GM04504 (cell line): ENCODE results near the gene PRKN.
A peak's percentile ranks its signal among the peaks of the same experiment; 100 is the strongest.

ENCODE experiments used
- DNase-seq: peaks from one replicate; pipeline ENCODE4 v3.0.0-alpha.2; 2012; ENCODE audit warnings: low read depth

Gene PRKN

DNA sequence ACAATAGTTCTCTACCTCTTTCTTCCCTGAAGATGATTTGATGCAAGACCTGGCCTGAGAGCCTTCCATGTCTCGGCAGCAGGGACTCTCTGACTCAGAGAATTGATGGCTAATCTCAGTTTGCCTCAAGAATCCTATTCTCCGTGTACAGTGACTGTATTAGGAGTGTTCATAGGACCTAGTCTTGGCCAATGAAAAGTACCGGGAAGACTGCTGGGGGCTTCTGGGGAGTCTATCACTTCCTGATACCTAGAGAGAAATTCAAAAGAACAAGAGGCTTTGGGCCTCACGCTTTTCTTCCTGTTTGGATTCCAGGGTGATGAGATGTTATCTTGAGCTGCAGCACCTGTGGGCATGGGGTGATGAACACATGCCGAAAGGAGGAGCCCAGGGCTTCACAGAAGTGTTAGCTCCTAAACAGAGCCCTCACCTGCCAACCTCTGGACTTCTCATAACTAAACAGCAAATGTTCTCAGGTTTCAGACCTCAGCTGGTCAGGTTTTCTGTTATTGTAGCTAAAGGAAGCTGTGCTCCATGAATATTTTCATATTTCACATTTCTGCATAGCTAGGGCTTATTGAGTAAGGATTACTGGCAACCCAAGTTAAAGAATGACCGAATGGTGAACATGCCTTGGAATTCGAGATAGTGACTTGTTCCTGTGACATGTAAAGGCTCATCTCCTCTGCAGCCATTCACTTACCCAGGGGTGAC lies 1130.6 kb downstream of the PRKN start:
- no peak for DNase-seq

DNA sequence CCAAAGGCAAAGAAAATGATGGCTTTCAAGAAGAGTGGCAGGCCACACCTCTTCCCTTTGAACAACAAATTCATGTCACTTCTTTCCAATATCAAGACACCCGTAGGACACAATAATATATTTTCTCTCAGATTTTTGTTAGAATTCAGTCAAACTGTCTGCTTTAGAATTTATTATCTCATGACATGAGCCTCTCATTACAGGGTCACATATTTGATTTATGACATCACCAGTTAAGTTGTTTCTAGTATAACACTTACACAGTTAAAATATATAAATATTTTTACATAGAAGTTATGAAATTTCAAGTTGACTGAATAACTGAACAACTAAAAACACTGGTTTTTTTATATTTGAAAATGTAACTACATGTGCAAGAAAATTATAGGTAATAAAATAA lies 1133.2 kb downstream of the PRKN start:
- no peak for DNase-seq

GRCh38 chr6:161590961-161591627 lies 1136.5 kb downstream of the PRKN start:
- no peak for DNase-seq

DNA sequence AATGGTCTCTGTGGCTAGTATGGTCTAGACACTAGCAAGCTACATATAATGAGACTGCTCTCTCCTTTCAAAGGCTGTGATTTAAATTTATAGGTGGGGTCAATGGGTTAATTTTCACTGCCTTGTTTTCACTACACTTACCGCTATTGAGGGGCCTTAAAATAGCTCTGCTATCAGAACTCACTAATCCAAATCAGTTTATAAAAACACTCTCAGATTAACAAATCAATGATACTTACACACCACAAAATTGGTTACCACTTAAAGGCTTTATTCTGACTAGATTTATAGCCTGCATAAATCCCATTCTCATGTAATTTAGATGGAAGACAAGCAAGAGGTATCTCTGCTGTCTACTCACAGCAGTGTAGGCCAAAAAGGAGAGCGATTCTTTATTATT lies 1140.7 kb downstream of the PRKN start:
- no peak for DNase-seq

GRCh38 chr6:161584621-161585340 lies 1142.8 kb downstream of the PRKN start:
- DNase-seq, result no peak

GRCh38 chr6:161584051-161584450 lies 1143.5 kb downstream of the PRKN start:
- no peak for DNase-seq

DNA sequence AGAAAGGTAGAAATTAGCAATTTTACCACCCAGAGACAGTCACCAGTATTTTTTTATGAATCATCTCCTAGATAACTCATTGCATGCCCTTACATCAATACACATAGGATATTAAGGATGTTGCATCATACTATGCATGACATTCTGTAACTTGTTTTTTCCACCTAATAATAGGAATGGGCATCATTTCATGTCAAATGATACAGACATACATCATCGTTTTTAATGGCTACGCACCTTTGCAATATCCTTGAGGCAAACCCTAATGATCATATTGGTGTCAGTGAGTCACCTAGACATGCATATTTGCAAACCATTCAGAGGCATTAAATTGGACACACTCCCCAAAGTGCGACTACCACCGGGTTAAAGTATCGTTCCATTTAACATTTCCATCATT lies 1144.0 kb downstream of the PRKN start:
- no peak for DNase-seq

DNA sequence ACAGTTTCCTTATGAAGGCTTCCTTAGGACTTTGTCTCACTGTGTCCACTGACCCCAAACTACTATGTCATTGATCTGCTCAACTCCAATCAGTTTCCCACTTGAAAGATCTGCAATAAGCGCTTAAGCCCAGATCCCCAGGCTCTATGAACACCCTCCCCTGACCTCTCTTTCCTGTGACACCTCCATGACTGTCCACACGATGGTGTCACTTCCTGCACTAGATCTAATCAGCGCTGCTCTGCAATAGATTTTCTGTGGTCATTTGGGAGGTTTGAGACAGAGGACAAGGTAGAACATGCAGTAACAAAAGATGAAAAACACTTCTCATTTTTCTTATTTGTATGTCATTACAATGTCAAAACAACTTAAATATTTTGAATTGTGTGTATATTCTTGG lies 1149.1 kb downstream of the PRKN start:
- DNase-seq, result no peak

- no peak for DNase-seq
Measured at GRCh38 chr6:161575523-161576254, 1151.9 kb downstream of the PRKN start.

GRCh38 chr6:161568885-161569456 lies 1158.6 kb downstream of the PRKN start:
- DNase-seq, result no peak

- no peak for DNase-seq
Measured at GRCh38 chr6:161564952-161565351, 1162.6 kb downstream of the PRKN start.

- DNase-seq, result no peak
Measured at GRCh38 chr6:161561908-161562307, 1165.7 kb downstream of the PRKN start.

DNA sequence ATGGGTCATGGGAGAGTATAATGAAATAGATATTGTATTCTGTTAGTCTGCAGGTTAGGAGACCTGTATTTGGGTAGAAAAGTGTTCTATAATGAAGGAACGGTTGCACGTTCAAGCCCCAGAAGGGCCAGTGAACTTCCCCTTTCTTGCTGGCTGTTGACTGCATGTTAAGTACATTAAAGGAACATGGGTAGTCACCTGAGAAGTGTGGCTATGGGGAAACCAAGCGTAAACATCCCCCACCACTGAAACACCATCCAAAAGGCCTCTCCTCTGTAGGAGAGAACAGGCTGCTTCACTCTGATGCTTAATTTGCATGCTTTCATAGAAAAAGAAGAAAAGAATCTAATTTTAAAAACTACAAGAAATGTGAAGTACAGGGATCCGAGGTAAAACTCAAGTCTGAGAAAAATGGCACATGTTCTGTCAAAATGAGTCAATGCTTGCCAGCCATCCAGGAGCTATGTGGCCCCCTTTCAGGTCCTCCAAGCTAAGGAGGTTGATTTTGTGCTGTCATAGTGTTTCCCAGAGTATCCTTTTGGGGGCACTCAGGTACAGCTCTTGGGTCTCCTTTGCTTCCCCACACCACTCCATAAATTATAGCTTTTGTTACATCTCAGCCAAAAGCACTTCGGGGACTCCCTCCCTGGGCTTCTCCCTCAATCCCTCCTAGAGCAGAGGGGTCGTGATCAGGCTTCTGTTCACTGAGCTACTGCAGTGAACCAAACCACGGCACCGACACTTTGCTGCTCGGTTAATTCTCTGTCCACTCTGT lies 1170.0 kb downstream of the PRKN start:
- no peak for DNase-seq

- no peak for DNase-seq
Measured at GRCh38 chr6:161554883-161555282, 1172.7 kb downstream of the PRKN start.

DNA sequence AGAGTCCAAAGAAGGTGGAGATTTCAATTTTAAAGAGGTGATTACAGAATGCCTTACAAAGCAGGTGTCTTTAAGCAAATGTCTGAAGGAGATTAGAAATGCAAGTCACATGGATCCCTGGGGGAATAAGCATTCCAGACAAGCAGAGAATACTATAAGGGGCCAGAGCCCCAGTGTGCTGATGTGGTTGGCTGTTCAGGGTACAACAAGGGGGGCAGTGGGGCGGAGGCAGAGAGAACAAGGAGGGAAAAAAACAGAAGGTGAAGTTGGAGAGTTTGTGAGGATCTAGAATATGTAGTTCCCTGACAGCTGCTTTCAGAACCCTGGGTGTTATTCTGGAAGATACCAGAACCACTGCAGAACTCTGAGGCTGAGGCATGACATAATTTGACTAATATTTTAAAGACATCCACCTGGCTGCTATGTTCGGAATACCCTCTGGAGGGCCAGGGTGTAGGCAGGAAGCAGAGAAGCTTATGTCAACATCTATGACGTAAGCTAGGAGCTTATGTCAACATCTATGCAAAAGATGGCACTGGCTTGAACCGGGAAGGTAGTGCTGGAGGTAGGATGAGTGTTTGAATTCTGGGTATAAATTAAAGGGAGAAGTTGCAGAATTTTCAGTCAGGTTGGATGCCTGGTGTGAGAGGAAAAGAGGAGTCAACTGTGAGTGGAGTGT lies 1177.5 kb downstream of the PRKN start:
- DNase-seq, result no peak

GRCh38 chr6:161548713-161549296 lies 1178.8 kb downstream of the PRKN start:
- no peak for DNase-seq

DNA sequence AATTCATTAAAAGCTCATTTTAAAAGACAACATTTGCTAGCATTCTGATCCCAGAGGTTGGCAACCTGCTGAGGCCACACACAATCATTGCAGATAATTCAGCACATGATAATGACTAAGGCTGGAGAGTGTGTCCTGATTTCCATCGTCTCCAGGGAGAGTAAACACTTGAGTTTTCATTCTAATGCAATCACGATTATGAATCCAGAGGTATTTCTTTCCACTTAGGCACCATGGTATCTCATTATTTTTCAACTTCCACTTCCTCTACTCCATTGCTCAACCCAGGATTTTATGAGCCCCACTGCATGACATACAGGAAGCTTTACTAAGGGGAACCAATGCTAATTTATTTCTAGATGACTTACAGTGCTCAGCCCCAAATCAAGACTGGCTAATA lies 1179.9 kb downstream of the PRKN start:
- peak; percentile 30 for DNase-seq

GRCh38 chr6:161546632-161547031 lies 1180.9 kb downstream of the PRKN start:
- DNase-seq, result no peak

GRCh38 chr6:161545741-161546140 lies 1181.8 kb downstream of the PRKN start:
- no peak for DNase-seq

- DNase-seq, result peak; percentile 16
Measured at GRCh38 chr6:161544801-161545480, 1182.6 kb downstream of the PRKN start.
